Inflammatory macrophage (primary cell): ENCODE measurements around the gene RSBN1L.
A peak's percentile ranks its signal among the peaks of the same experiment; 100 is the strongest.

Experiments used
- DNase-seq, 2 donors: peaks; one replicate each; pipeline ENCODE4 v3.0.0-alpha.2; 2020 to 2022

RSBN1L gene

GRCh38 chr7:77731716-77732115 lies 35.5 kb downstream of the RSBN1L start:
- no peak for DNase-seq

DNA sequence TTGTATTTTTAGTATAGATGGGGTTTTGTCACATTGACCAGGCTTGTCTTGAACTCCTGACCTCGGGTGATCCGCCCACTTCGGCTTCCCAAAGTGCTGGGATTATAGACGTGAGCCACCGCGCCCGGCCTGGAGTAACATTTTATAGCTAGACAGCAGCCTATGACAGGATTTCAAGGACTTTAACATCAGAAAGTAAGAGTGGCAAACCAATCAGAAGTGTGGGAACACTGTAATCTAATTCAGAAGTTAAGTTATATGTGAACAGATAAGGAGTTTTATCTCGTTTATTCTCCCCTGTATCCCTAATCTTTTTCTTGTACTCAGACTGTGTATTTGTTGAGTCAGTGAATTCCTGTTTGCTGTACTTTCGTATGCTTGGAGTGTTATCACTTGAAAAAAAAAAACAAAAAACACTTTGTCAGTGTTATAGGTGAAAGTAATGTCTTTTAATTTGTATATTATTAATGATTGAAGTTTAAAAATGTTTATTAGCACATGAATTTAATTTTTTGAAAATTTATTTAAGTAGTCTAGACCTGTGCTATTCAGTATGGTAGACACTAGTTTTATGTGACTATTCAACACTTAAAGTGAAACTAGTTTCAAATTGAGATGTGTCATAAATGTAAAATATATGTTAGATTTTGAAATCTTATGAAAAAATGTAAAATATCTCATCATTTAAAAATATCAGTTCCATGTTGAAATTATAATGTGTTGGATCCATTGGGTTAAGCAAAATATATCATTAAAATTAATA lies 38.6 kb downstream of the RSBN1L start:
- DNase-seq, result no peak

DNA sequence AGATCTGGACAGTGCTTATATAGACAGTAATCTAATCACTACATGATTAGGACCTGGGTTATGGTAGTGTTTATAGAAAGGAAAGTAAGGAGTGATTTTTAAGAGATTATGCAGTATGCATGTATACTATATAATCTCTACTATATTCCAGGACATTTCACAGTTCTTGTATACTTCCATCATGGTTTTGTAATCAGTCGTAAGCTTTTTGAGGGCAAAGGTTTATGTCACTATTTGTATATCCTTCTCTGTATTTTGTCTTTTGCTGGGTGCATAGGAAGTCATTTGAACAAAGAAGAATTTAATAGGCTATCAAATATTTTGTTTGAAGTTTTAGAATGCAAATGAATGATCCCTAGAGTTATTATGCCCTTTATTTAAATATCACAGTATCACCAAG lies 39.2 kb downstream of the RSBN1L start:
- no peak for DNase-seq

DNA sequence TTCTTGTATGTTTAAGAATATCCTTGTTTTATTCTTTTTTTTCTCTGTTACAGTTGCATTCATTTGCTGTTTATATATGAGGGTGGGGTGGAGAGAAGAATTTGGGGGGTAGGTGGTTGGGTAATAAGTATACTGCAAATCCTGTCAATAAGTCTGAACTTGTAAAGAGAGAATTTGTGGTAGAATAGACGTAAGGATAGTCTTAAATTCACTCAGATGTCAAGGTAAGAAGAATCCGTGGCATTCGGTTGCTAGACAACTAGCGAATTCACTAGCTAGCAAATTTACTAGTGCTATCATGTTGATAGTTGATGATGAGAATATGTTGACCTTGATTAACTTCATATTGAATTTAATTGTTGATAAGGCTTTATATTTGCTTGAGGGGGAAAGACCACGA lies 40.7 kb downstream of the RSBN1L start:
- no peak for DNase-seq

- no peak for DNase-seq
Observed at GRCh38 chr7:77738382-77738781, 42.1 kb downstream of the RSBN1L start.

- DNase-seq, result no peak
Observed at GRCh38 chr7:77738871-77739270, 42.6 kb downstream of the RSBN1L start.

GRCh38 chr7:77740257-77740656 lies 44.0 kb downstream of the RSBN1L start:
- no peak for DNase-seq

GRCh38 chr7:77743518-77743917 lies 47.3 kb downstream of the RSBN1L start:
- no peak for DNase-seq

GRCh38 chr7:77745746-77746145 lies 49.5 kb downstream of the RSBN1L start:
- no peak for DNase-seq

DNA sequence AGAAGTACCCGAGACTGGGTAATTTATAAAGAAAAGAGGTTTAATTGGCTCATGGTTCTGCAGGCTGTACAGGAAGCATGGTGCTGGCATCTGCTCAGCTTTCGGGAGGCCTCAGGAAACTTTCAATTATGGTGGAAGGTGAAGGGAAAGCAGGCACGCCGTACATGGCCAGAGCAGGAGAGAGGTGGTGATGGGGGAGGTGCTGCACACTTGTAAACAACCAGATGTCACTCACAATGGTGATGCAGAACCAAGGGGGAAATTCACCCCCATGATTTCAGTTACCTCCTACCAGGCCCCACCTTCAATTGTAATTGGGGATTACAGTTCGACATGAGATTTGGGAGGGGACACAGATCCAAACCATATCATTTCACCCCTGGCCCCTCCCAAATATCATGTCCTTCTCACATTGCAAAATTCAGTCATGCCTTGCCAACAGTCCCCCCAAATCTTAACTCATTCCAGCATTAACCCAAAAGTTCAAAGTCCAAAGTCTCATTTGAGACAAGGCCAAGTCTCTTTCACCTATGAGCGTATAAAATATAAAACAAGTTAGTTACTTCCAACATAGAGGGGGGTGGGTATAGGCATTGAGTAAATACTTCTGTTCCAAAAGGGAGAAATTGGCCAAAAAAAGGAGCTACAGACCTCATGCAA lies 50.0 kb downstream of the RSBN1L start:
- DNase-seq, result no peak

DNA sequence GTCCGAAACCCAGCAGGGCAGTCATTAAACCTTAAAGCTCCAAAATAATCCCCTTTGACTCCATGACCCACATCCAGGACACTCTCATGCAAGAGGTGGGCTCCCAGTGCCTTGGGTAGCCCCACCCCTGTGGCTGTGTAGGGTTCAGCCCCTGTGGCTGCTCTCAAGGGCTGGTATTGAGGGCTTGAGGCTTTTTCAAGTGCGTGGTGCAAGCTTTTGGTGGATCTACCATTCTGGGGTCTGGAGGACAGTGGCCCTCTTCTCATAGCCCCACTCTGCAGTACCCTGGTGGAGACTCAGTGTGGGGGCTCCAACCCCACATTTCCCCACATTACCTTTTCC lies 50.5 kb downstream of the RSBN1L start:
- no peak for DNase-seq

DNA sequence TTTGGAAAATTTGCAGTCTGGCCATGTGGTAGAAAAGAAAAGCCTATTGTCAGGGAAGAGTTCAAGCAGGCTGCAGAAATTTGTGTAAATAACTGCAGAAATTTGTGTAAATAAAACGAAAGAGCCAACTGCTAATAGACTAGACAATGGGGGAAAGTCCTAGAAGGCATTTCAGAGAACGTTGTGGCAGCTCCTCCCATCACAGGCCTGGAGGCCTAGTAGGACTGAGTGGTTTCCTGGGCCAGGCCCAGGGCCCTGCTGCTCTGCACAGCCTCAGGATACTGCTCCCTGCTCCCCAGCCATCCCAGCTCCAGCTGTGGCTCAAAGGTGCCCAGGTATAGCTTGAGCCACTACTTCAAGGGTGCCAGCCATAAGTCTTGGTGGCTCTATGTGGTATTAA lies 50.9 kb downstream of the RSBN1L start:
- DNase-seq, result no peak

GRCh38 chr7:77747718-77748117 lies 51.5 kb downstream of the RSBN1L start:
- no peak for DNase-seq

GRCh38 chr7:77752016-77752415 lies 55.8 kb downstream of the RSBN1L start:
- DNase-seq, result peak; percentile 92

- no peak for DNase-seq
Observed at GRCh38 chr7:77753173-77753572, 56.9 kb downstream of the RSBN1L start.

GRCh38 chr7:77757589-77757988 lies 61.3 kb downstream of the RSBN1L start:
- peak; percentile 34 for DNase-seq

DNA sequence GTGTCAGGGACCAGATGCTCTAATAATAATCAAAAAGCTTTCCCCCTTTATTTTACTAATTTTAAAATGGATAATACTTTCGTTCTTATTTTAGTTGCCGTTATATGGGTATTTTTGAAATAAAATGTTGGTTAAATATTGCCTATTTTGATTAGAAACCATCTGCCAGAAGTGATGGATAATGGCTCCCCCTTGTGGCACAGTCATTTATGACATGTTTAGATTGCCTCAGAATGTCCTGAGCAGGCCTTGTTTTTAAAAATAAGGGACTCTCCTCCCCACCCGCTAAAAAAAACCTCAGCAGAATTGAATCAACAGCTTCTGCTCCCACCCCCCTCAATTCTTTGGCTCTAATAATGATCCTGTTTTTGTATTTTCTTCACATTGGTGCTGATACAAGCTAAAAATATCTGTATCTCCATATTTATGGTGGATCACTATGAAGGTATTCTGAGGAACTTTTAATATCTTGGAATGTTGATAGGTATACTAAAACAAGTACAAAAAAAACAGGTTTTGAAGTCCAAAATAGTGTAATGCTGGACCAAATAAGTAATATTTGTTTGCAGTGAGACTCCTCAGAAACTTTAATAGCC lies 63.1 kb downstream of the RSBN1L start:
- DNase-seq, result peak; percentile 74 to 81

DNA sequence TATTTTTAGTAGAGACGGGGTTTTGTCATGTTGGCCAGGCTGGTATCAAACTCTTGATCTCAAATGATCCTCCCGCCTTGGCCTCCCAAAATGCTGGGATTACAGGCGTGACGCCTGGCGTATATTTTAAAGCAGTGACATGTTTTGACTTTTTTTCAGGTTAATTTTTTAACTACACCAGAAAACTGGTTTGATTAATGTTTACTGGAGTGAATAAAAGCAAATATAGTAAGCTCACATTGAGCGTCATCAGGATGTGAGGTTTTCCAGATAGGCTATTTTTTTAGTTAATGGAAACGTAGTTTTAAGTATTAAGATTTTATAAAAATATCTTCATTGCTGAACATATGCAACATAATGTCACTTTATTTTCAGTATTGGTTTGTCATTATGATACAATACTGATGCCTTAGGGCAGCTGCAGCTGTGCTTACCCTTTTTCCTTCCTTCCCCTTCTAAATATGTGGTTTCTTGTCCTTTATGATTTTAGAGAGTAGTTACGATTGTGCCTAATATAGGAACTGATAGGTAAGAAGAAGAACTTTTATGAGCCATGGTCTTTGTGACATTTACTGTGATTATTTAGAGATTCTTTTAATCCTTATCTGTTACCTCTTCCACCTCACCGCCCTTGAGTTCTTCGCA lies 64.7 kb downstream of the RSBN1L start:
- DNase-seq, result no peak

GRCh38 chr7:77765481-77765880 lies 69.2 kb downstream of the RSBN1L start:
- peak in 1 of 2 donors; percentile 53 for DNase-seq

GRCh38 chr7:77765906-77766800 lies 69.9 kb downstream of the RSBN1L start:
- no peak for DNase-seq

DNA sequence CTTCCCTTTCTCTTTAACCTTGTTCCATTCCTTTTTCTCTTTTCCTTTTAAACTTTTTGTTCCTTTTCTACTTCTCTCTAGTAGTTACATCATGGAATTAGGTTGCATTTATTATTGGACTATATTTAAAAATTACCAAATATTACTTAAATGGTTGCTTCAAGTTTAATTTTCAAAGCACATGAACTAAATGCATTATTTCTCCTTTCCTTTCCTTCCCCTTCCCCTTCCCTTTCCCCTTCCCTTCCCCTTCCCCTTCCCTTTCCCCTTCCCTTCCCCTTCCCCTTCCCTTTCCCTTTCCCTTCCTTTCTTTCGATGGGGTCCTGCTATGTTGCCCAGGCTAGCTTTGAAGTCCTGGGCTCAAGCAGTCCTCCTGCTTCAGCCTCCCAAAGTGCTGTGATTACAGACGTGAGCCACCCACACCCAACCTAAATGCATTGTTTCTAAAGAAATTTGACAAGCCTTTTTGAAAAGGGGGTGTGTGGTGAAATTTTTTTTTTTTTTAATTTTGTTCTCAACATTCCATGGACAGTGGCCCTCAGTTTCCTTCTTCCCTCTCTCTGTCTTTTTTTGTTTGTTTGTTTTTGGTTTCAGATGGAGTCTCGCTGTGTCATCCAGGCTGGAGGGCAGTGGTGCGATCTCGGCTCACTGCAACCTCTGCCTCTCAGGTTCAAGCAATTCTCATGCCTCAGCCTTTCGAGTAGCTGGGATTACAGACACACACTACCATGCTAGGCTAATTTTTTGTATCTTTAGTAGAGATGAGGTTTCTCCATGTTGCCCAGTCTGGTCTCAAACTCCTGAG lies 70.7 kb downstream of the RSBN1L start:
- DNase-seq, result no peak

- no peak for DNase-seq
Observed at GRCh38 chr7:77770316-77770715, 74.1 kb downstream of the RSBN1L start.
